ENCODE data around the gene ATP6V0A4.
"Not testable (repeated sequence)": the region's sequence is repeated elsewhere in the genome, so short reads cannot be mapped to it uniquely, and the experiment has no call there.

The ATP6V0A4 gene

GRCh38 chr7:138814816-138815332, 16.9 kb upstream of the ATP6V0A4 start:
- no peak for TF ChIP-seq CTCF (IDR thresholded peaks at IDR 0.05)
- DNase-seq: no peak
- Mint-ChIP-seq H3K36me3 (ENCODE audit: low read depth) (no peaks in the 10 kb centered on the region), H3K27me3 (ENCODE audit: low read depth, poor library complexity) (no peaks in the 10 kb centered on the region), H3K4me3 (no peak overlapping the region), H3K27ac (no peak overlapping the region), H3K4me1 (no peaks in the 10 kb centered on the region), H3K9me3 (no peaks in the 10 kb centered on the region)

- no peaks in the 10 kb centered on the region for H3K36me3 Mint-ChIP-seq (ENCODE audit: low read depth)
- TF ChIP-seq CTCF (IDR thresholded peaks at IDR 0.05): no peak
- peaks cover under 1% of the 10 kb centered on the region for H3K27me3 Mint-ChIP-seq (ENCODE audit: low read depth, poor library complexity)
- H3K4me3 Mint-ChIP-seq: no peak overlapping the region
- DNase-seq: no peak
- H3K9me3 Mint-ChIP-seq: no peaks in the 10 kb centered on the region
- no peaks in the 10 kb centered on the region for H3K4me1 Mint-ChIP-seq
- no peak overlapping the region for H3K27ac Mint-ChIP-seq
Measured at GRCh38 chr7:138813945-138814344, 15.9 kb upstream of the ATP6V0A4 start.

- DNase-seq; H3K27me3 Mint-ChIP-seq (ENCODE audit: low read depth, poor library complexity); H3K9me3 Mint-ChIP-seq; H3K4me3 Mint-ChIP-seq; H3K36me3 Mint-ChIP-seq (ENCODE audit: low read depth); H3K27ac Mint-ChIP-seq; H3K4me1 Mint-ChIP-seq: not testable (repeated sequence)
Measured at GRCh38 chr7:138811327-138811726, 13.3 kb upstream of the ATP6V0A4 start.

GRCh38 chr7:138809346-138809745, 11.3 kb upstream of the ATP6V0A4 start:
- DNase-seq: no peak
- Mint-ChIP-seq H3K4me1 (no peaks in the 10 kb centered on the region), H3K27me3 (ENCODE audit: low read depth, poor library complexity) (peaks cover 3% of the 10 kb centered on the region), H3K4me3 (no peak overlapping the region), H3K27ac (no peak overlapping the region), H3K36me3 (ENCODE audit: low read depth) (no peaks in the 10 kb centered on the region), H3K9me3 (no peaks in the 10 kb centered on the region)
- no peak for TF ChIP-seq CTCF (IDR thresholded peaks at IDR 0.05)

- Mint-ChIP-seq H3K9me3 (no peaks in the 10 kb centered on the region), H3K4me1 (no peaks in the 10 kb centered on the region), H3K27ac (no peak overlapping the region), H3K36me3 (ENCODE audit: low read depth) (no peaks in the 10 kb centered on the region), H3K27me3 (ENCODE audit: low read depth, poor library complexity) (peaks cover 13% of the 10 kb centered on the region), H3K4me3 (no peak overlapping the region)
- no peak for TF ChIP-seq CTCF (IDR thresholded peaks at IDR 0.05)
- DNase-seq: no peak
Measured at GRCh38 chr7:138804618-138805017, 6.6 kb upstream of the ATP6V0A4 start.

- DNase-seq: no peak
- no peak overlapping the region for H3K27ac Mint-ChIP-seq
- no peak for TF ChIP-seq CTCF (IDR thresholded peaks at IDR 0.05)
- H3K4me1 Mint-ChIP-seq: peaks cover 5% of the 10 kb centered on the region
- H3K4me3 Mint-ChIP-seq: no peak overlapping the region
- no peaks in the 10 kb centered on the region for H3K36me3 Mint-ChIP-seq (ENCODE audit: low read depth)
- H3K9me3 Mint-ChIP-seq: no peaks in the 10 kb centered on the region
- peaks cover 26% of the 10 kb centered on the region for H3K27me3 Mint-ChIP-seq (ENCODE audit: low read depth, poor library complexity)
Measured at GRCh38 chr7:138802706-138803105, 4.7 kb upstream of the ATP6V0A4 start.

Measured in nephron progenitor cell (in vitro differentiated cells).